GM21528 (cell line): Measurements from ENCODE around the gene PFDN5.
"Not testable (repeated sequence)": the region's sequence is repeated elsewhere in the genome, so short reads cannot be mapped to it uniquely, and the experiment has no call there.

Source experiments
- ATAC-seq: cut with Tn5 transposase; IDR thresholded peaks from one replicate; pipeline ENCODE4 v1.9.1; 2021; ENCODE audit warnings: mild to moderate bottlenecking, moderate library complexity; ENCODE audit not compliant: unreplicated experiment, low FRiP score

The PFDN5 gene

DNA sequence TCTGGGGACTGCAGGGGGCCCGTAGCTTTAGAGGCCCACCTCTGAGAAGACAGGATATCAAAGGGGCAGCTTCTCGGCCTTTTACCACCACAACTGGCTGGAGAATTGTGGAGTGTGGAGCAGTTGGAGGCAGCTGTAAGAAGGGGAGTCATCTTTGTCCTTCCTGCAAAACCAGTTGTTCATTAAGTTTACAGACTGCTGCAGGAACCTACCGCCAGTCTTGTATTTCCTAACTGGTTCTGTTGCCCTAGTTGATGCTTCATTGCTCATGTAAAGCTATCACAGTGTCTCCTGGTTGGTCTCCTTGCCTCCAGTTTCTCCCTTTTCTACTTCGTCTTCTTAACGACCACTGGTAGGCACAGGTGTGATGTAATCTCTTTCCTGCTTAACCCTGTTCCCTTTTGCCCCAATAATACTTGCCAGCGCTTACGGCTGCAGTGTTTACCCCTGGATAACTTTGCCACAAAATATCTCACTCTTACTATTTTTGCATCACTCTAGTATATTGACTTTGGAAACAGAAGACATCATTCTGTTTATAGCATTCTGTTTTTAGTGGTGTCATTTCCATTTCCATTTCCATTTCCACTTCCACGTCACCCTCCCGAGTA lies 15.3 kb upstream of the PFDN5 start:
- ATAC-seq = no peak

DNA sequence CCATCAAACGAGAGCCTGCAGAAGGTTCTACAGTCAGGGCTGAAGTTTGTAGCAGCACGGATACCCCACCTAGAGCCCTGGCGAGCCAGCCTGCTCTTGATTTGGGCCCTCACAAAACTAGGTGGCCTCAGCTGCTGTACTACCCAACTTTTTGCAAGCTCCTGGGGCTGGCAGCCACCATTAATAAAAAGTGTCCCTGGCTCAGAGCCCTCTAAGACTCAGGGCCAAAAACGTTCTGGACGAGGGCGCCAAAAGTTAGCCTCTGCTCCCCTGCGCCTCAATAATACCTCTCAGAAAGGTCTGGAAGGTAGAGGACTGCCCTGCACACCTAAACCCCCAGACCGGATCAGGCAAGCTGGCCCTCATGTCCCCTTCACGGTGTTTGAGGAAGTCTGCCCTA lies 8.9 kb upstream of the PFDN5 start:
- ATAC-seq = no peak

DNA sequence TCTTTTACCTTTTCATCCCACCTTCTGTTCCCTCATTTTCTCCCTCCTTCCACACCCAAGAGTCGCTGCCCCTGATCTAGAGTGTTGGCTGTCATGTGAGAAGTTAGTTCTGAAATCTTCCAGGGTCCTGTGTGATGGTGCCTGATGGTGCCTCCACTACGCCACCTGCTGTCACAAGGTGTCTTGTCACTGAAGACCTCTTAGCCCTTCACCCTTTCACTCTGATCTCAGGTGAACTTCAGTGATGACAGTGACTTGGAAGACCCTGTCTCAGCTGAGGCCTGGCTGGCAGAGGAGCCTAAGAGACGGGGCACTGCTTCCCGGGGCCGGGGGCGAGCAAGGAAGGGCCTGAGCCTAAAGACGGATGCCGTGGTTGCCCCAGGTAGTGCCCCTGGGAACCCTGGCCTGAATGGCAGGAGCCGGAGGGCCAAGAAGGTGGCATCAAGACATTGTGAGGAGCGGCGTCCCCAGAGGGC lies 7.6 kb upstream of the PFDN5 start:
- ATAC-seq = no peak

DNA sequence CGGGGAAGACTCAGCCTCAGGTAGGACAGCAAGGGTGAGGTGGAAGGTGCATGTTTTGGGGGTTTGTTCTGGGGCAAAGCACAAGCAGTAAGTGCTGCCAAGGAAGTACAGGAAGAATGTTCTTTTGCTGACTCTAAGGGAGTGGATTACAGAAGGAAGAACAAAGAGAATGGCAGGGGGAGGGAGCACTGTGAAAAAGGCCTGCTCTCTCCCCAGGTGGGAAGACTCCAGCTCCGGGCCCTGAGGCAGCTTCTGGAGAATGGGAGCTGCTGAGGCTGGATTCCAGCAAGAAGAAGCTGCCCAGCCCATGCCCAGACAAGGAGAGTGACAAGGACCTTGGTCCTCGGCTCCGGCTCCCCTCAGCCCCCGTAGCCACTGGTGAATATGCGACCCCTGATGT lies 7.0 kb upstream of the PFDN5 start:
- no peak for ATAC-seq

DNA sequence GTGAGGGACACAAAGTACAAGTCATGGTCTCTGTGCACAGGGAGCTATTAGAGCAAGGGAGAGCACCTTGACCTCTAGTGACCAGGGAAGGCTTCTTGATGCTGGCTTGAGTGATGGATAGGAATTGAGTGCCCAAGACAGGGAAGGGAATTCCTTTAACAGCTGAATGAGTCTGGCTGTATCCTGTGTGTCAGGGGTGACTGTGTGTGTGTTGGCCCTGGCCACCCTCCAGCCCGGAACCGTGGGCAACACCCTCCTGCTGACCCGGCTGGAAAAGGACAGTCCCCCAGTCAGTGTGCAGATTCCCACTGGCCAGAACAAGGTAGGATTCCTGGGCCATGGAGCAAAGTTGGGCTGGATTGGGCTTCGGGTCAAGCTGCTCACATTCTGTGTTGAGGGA lies 5.5 kb upstream of the PFDN5 start:
- ATAC-seq = no peak

DNA sequence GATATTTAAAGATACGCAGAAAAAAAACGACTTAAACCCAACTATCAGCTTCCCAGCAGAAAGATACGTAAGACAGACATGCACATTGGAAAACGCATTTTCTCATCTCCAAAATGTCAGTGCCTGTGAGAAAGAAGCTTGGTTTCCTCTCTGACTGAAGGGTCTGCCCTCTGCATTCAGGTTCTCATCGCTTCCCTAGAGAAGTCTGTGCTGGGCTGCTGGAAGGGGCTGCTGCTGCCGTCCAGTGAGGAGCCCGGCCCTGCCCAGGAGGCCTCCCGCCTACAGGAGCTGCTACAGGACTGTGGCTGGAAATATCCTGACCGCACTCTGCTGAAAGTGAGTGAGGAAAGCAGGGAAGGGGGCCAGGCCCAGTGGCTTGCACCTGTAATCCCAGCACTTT lies 4.7 kb upstream of the PFDN5 start:
- no peak for ATAC-seq

DNA sequence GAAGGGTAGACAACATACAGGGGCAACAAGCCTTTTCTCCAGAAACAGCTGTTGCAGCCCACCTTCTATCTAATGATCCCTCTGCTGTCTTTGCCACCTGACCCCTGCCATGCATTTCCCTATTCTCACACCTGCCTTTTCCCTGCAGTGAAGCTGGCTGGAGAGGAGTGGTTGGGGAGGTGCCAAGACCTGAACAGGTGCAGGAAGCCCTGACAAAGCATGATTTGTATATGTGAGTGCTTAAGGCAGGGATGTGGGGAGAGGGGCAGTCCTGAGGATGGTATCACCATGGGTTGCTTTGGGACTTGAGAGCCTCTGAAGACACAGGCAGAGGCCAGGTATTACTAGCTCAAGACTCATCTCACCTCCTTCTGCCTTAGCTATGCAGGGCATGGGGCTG lies 2.9 kb upstream of the PFDN5 start:
- no peak for ATAC-seq

DNA sequence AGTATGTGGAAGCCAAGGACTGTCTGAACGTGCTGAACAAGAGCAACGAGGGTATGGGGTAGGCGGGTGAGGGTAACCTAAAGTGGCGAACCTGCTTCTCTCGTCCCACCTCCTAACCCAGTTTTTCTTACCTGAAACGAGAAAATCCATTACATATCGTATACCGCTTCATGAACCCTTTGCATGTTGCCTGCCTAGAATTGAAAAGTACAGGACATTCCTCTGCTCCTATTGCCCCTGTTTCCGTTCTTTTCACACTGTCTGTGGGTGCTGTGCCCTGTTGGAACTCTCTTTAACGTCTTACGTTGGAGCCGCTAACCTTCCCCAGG lies 513 bp downstream of the PFDN5 start:
- no peak for ATAC-seq

DNA sequence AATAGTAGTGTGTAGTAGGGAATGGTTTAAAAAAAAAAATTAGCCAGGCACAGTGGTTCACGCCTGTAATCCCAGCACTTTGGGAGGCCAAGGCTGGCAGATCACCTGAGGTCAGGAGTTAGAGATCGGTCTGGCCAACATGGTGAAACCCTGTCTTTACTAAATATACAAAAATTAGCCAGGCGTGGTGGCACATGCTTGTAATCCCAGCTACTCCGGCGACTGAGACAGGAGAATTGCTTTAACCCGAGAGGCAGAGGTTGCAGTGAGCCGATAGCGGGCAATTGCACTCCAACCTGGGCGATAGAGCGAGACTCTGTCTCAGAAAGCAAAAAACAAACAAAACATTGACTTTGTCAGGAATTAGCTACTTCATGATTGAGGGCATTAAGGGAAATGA lies 1.8 kb downstream of the PFDN5 start:
- ATAC-seq = not testable (repeated sequence)

DNA sequence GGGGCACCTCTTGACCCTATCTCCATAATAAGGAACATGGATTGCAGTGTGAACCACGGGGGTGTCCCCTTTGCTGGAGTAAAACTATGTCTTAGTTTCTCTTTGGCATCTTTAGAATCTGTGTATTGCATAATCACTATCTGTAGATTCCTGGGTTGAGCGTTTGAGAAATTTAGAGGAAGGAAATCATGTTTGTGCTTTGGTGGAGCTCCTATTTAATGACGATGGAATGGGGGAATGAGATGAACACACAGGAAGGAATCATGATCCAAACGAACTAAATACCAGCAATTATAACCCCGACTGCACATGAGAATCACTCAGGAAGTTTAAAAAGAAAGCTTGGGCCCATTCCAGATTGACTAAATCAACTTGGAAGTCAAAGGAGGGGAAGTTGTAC lies 2.8 kb downstream of the PFDN5 start:
- ATAC-seq = no peak

DNA sequence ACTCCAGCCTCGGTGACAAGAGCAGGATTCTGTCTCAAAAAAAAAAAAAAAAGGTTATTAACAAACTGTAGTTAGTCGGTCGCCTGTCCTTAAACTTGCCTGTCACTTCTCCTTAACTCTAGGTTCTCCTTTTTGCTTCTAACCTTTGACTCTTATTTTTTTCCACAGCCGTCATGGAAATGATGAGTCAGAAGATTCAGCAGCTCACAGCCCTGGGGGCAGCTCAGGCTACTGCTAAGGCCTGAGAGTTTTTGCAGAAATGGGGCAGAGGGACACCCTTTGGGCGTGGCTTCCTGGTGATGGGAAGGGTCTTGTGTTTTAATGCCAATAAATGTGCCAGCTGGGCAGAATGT lies 3.7 kb downstream of the PFDN5 start:
- ATAC-seq = no peak

DNA sequence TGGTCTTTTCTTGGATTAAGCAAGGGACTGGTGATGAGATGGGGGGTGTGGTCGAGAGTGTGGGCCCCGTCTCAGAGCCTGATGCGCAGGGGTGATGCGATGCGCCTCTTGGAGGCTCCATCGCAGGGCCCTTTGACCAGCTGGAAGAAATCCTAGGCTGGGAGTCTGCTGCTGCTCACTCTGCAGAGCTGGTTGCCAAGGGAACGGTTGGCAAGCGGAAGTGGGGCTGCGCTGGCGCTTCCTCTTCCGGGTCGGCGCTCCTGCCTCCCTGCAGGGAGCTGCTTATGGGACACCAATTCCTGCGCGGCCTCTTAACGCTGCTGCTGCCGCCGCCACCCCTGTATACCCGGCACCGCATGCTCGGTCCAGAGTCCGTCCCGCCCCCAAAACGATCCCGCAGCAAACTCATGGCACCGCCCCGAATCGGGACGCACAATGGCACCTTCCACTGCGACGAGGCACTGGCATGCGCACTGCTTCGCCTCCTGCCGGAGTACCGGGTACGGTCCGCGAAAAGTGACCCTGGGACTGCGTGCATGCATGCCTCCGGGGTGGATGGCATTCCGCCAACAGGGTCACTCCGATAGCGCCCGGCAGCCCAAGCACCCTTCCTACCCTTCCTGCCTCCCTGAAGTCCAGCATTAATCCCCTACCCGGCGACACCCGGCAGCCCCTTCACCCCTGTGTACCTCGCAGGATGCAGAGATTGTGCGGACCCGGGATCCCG lies 4.3 kb downstream of the PFDN5 start, which contains the start of gene MYG1:
Gene MYG1 (plus strand): TSS at position 242 of the 727 bp plus-strand sequence. CDS start 43 bp downstream, at position 285.
- ATAC-seq = peak; percentile 68

DNA sequence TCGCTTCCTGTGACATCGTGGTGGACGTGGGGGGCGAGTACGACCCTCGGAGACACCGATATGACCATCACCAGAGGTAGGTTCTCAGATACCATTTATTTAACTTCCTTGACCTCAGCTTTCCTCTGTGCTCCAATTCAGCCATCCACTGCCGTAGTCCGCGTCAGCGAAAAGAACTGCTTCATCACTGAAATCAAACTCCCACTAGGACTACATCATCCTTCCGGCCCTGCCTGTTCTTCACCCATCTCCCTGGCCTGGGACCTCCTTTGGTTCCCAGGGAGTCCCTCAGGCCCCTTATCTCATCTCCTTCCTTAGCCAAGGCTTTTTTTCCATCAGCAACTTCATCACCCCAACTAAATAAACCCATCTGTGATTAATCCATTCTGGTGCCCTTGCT lies 4.8 kb downstream of the PFDN5 start:
- no peak for ATAC-seq

DNA sequence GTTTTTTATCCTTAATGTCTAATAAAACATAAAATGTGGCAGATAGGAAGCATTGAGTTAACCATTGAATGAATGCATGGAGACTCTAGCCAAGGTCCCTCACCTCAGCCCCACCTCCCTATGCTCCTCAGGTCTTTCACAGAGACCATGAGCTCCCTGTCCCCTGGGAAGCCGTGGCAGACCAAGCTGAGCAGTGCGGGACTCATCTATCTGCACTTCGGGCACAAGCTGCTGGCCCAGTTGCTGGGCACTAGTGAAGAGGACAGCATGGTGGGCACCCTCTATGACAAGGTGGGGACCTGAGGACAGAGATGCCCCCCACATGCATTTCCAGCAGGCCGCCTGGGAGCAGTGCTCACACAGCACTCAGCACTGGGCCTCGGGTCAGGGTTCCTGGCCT lies 7.6 kb downstream of the PFDN5 start:
- no peak for ATAC-seq

DNA sequence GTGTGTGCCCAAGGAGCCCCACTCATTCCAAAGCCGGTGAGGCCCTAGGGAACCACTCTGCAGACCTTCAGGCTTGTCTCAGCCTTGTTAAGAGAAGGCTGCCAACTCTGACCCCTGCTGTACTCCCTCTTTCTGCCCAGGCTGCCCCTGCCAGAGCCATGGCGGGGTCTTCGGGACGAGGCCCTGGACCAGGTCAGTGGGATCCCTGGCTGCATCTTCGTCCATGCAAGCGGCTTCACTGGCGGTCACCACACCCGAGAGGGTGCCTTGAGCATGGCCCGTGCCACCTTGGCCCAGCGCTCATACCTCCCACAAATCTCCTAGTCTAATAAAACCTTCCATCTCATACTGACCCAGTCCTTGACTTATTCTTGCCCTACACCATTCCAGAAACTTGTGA lies 11.5 kb downstream of the PFDN5 start:
- ATAC-seq = no peak

DNA sequence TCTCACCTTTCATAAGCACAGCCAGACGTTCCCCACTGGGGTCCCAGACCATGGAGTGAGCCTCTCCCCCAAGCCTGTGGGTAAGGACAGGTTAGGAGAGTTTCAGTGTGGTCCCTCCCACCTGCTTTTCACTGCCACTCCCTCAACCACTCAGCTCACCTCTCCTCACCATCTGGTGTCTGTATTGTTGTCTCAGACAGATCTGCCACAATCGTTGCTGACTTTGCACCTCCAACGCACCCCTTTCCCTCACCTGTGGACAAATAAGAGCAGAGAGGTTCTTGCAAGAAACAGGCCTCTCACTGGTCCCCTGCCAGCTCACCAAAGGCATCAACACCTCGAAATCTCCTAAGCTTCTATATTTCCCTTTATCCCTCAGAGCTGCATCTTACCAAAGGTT lies 12.9 kb downstream of the PFDN5 start:
- no peak for ATAC-seq

DNA sequence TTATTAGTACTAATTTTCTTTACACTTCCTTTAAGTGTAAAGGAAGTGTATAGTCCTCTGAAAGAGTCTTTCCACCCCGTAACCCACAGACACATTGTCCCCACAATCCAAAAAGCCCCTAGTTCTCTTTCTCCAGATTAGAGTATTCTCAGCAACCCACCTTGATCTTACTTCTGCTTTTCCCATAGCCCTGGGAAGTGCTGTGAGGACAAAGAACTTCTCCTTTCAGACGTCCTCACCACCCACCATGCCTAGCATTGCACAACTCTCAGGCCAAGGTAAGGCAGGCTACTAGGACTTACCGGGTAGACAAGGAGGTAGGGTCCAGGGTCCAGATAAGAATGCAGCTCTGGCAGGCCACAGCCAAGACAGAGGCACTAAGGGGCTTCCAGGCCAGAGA lies 18.7 kb downstream of the PFDN5 start:
- ATAC-seq = no peak

DNA sequence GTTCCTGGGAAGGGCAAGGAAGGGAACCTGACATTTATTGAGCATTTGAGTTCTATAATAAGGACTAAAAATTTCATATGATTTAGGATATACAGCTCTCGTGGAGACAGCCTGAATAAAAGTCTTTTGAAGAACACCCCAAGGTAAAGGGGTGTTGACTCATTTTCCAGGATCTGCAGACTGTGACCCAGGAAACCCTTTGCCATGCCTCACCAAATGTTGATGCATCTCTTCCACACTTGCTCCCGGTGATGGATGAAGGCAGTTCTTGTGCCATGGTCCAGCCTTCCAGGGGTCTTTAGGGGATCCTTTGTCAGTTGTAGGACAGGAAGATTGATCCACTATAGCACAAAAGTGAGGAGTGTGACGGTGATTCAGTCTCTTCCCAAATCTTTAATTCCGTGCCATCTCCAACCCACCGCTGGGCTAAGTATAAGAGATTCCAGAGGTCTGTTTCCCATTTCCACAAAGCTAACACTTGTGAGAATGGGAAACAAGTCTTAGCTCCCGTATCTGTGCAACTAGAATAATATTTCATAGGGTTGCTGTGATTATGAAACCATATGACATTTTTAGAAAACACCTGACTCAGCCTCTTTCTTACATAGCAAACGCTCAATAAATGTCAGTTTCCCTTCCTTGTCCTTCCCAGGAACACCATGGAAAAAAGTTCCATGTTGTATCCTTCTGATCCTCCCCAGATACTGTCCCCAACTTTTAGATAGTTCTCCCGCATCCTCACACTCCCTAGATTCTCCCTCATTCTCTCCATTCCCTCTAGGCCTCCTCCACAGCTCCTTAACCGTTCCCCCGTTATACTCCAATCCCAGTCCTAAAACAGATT lies 25.2 kb downstream of the PFDN5 start:
- no peak for ATAC-seq

DNA sequence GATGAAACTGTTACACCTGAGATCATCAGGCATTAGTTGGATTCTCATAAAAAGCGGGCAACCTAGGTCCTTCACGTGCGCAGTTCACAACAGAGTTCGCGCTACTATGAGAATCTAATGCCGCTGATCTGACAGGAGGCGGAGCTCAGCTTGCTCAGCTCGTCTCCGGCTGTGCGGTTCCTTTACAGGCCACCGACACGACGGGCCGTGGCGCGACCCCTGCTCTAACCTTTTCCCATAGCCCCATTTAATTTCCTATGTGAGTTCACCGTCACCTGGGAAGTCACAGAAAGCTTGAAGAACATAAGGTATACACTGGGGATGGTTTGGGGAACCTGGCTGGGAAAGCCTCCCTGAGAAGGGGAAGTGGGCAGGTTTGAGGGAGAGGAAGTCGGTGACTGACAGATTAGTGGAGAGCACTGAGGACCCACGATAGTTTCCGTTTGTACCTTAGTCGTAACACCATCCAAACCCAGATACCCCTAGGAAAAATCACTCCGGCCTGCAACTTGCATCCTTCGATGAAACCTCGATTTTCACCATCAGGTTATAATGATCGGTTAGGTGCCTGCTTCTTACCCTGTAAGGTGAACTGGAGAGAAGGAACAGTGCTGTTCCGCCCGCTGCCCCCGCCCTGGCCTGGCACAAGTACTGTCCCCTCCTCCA lies 28.9 kb downstream of the PFDN5 start:
- peak; percentile 40 for ATAC-seq

DNA sequence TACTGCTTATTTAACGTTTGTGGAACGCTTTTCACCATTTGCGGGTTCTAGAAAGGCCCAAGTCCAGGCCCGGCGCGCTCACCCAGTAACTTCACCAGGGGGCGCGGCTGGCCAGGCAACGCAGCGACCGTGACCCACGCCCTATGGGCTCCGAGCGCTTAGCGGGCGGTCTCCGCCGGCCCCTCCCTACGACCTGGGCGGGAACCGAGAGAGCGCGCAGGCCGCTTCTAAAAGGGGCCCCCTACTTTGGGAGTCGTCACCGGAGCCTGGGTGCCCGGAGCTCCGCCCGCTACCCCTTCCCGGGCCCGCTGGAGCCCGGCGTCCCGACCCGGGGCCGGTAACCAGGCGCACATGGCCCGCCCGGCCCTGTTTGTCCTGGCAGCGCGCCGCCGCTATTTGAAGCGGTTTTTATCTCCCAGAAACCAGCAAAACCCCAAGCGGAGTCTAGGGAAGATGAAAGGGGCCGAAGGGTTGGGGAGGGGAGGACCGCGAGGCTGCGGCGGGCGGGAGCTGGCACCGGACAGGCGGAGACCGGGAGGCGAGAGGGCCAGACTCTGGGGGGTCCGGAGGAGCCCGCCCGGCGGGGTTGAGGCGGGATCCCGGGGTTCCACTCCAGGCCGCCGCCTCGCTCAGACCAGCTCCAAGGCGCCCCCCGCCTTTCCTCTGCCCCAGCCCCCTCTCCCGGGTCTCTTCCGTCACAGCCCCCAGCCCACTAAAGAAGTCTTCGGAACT lies 29.6 kb downstream of the PFDN5 start:
- peak; percentile 56 for ATAC-seq
